HG03196 (cell line): ENCODE measurements around the gene LRRC74A.

Experiments
- ATAC-seq: cut with Tn5 transposase; IDR thresholded peaks from one replicate; pipeline ENCODE4 v1.9.1; 2021; ENCODE audit not compliant: unreplicated experiment

Gene LRRC74A

GRCh38 chr14:76826122-76826521, at the start of gene LRRC74A:
LRRC74A (plus strand) TSS chr14:76826408; CDS start chr14:76826698, 290 bp downstream.
- no peak for ATAC-seq

GRCh38 chr14:76776428-76777251, 49.6 kb upstream of the LRRC74A start:
- no peak for ATAC-seq

- no peak for ATAC-seq
Observed at GRCh38 chr14:76777721-76778120, 48.5 kb upstream of the LRRC74A start.

GRCh38 chr14:76778546-76779215, 47.5 kb upstream of the LRRC74A start:
- no peak for ATAC-seq

- ATAC-seq, result no peak
Observed at GRCh38 chr14:76779221-76780057, 46.8 kb upstream of the LRRC74A start.

GRCh38 chr14:76780058-76780345, 46.2 kb upstream of the LRRC74A start:
- no peak for ATAC-seq

GRCh38 chr14:76780360-76780759, 45.8 kb upstream of the LRRC74A start:
- ATAC-seq, result no peak

GRCh38 chr14:76780875-76781647, 45.1 kb upstream of the LRRC74A start:
- no peak for ATAC-seq

- no peak for ATAC-seq
Observed at GRCh38 chr14:76781648-76782051, 44.6 kb upstream of the LRRC74A start.

GRCh38 chr14:76782115-76782884, 43.9 kb upstream of the LRRC74A start:
- ATAC-seq, result no peak

- no peak for ATAC-seq
Observed at GRCh38 chr14:76782885-76783566, 43.2 kb upstream of the LRRC74A start.

GRCh38 chr14:76784266-76784874, 41.8 kb upstream of the LRRC74A start:
- no peak for ATAC-seq

GRCh38 chr14:76784881-76785280, 41.3 kb upstream of the LRRC74A start:
- ATAC-seq, result no peak

- ATAC-seq, result no peak
Observed at GRCh38 chr14:76786601-76787000, 39.6 kb upstream of the LRRC74A start.

- no peak for ATAC-seq
Observed at GRCh38 chr14:76792422-76792821, 33.8 kb upstream of the LRRC74A start.

GRCh38 chr14:76793324-76793723, 32.9 kb upstream of the LRRC74A start:
- no peak for ATAC-seq

GRCh38 chr14:76793956-76794355, 32.3 kb upstream of the LRRC74A start:
- ATAC-seq, result no peak

- ATAC-seq, result no peak
Observed at GRCh38 chr14:76806446-76806845, 19.8 kb upstream of the LRRC74A start.

- ATAC-seq, result no peak
Observed at GRCh38 chr14:76808011-76808410, 18.2 kb upstream of the LRRC74A start.
